Measurements from ENCODE around the gene SNX33. TPM values are rescaled to one million over a fixed set of nuclear protein-coding genes. Genes with fewer than 3 reads are reported as not detected.
A peak's percentile ranks its signal among the peaks of the same experiment; 100 is the strongest.

SNX33 gene
- total and polyA plus RNA-seq, 7 experiments from 2014 or later, result 0.13 to 3.4 (median 1.3) TPM

DNA sequence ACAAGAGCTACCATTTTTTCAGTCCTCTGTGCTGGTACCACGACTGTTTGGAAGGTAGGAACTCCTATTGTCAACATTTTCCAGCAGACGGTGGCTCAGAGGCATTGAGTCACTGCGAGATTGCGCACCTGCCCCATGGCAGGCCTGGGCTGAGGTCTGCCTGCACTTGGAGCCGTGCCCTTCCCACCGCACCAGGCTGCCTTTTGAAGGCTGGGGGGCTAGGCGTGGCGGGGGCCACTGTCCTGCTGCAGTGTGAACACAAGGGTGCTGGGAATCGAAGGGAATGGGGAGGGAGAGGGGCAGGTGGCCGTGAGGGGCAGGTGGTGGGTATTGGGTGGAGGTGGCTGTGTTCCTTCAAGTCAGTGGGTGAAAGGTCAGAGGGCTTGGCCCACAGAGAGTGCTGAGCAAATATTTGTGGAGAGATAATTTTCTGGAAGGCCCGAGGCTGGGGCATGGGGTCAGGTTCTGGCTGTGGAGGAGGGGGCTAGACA, 16.3 kb downstream of the SNX33 start:
- H3K27me3 ChIP-seq (ENCODE audit: control insufficient read depth in 2 of 2, insufficient read depth in 2 of 2, low read length in 2 of 2), result no peaks in the 10 kb centered on the region
- no peaks in the 10 kb centered on the region for H3K9me3 Mint-ChIP-seq
- H3K27me3 Mint-ChIP-seq, result no peaks in the 10 kb centered on the region
- H3K9me3 ChIP-seq (ENCODE audit: control insufficient read depth in 2 of 3, low read length in 3 of 3), result no peaks in the 10 kb centered on the region
- no peak for ATAC-seq
- H3K4me1 Mint-ChIP-seq, result peaks cover 0 to 4% (median 0%) of the 10 kb centered on the region in 7 donors
- no peak for DNase-seq
- no peak overlapping the region for H3K4me3 ChIP-seq (ENCODE audit: low read length)
- no peaks in the 10 kb centered on the region for H3K36me3 ChIP-seq (ENCODE audit: control insufficient read depth in 2 of 3, insufficient read depth in 3 of 3, low read length in 3 of 3)
- ChIA-PET POLR2A (no interaction called here), CTCF (interaction anchor here (0.6 kb wide), 1 partner anchor 29 kb away, joined by 3 read pairs; no protein-coding TSS in a partner anchor)
- H3K27ac Mint-ChIP-seq, result no peak overlapping the region
- no peaks in the 10 kb centered on the region for H3K36me3 Mint-ChIP-seq
- no peaks in the 10 kb centered on the region for H3K4me1 ChIP-seq (ENCODE audit: control insufficient read depth in 2 of 2, insufficient read depth in 2 of 2, low read length in 2 of 2)
- no peak overlapping the region for H3K27ac ChIP-seq (ENCODE audit: low read depth, low read length)
- intact Hi-C loops (cut with micrococcal nuclease), result no loop called here
- H3K4me3 Mint-ChIP-seq, result peak overlapping the region in 1 of 10 donors; percentile 41

DNA sequence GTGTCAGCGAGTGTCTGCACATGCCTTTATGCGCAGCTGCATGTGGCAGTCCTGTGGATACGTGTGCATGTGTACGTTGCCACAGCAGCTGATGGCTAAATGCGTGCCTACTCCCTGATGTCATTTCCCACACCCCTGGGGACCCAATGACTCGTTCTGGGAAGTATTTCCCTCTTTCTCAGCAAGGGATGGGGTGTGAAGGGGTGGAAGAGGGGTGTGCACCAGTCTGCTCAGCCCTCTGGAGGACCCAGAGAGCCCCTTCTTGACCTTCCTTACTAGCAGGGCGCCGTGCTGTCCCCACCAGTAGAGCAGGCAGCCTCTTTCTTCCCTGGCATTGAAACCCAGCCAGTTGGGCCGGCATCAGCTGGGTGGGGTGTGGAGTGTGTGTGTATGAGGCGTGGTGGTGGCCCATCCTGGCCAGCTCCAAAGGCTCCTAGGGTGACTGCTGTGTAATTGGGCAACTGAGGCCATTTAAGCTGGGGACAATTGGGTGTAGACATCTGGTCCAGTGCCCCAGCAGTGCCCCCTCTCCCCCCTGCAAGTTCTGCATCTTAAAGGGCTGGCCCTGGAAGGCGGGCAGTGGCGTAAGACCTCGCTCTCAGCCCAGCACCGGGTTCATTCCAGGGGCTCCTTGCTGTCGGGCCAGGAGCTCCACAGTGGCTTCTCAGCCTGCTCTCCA, 19.2 kb downstream of the SNX33 start:
- no peaks in the 10 kb centered on the region for H3K27me3 Mint-ChIP-seq
- no peak overlapping the region for H3K4me3 ChIP-seq (ENCODE audit: low read length)
- peak overlapping the region in 1 of 9 donors; percentile 50 for H3K27ac Mint-ChIP-seq
- H3K36me3 Mint-ChIP-seq, result no peaks in the 10 kb centered on the region
- no peaks in the 10 kb centered on the region for H3K9me3 Mint-ChIP-seq
- no peak overlapping the region for H3K4me3 Mint-ChIP-seq
- no peak overlapping the region for H3K27ac ChIP-seq (ENCODE audit: low read depth, low read length)
- peaks cover 0 to 4% (median 0%) of the 10 kb centered on the region in 7 donors for H3K4me1 Mint-ChIP-seq
- H3K9me3 ChIP-seq (ENCODE audit: control insufficient read depth in 2 of 3, low read length in 3 of 3), result no peaks in the 10 kb centered on the region
- H3K36me3 ChIP-seq (ENCODE audit: control insufficient read depth in 2 of 3, insufficient read depth in 3 of 3, low read length in 3 of 3), result no peaks in the 10 kb centered on the region
- intact Hi-C loops (cut with micrococcal nuclease), result no loop called here
- POLR2A ChIA-PET, result no interaction called here
- CTCF ChIA-PET, result no interaction called here
- no peaks in the 10 kb centered on the region for H3K4me1 ChIP-seq (ENCODE audit: control insufficient read depth in 2 of 2, insufficient read depth in 2 of 2, low read length in 2 of 2)
- H3K27me3 ChIP-seq (ENCODE audit: control insufficient read depth in 2 of 2, insufficient read depth in 2 of 2, low read length in 2 of 2), result no peaks in the 10 kb centered on the region
- DNase-seq (no peak), ATAC-seq (peak; percentile 19)

DNA sequence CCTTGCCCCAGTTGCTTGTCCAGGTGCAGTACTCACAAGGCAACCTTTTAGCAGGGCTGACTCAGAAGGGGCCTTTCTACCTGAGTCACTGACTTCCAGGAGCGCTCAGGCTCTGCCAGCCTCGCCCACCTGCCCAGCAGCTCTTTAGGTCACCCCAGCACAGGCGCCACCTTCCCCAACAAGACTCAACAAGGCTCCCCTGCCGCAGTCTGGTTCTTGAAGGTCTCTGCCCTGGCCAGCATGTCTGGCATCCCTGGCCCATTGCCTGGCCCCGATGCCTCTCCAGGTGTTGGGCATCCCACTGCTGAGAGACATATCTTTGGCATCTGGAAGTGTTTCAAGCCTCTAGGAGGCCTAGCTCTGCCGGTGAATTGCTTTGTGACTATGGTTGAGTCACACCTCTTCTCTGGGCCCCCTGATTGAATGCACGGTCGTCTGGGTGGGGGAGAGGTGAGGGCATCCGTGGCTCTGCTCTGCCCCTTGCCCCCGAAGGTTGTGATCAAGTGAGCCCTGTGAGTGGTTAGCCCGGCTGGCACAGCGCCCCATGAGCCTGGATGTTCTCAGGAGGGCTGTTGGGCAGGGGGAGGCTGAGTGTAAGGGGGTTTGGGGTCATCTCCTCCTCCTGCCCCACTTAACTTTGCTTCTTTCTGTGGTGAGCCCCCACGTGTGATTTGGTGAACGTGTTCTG, 21.6 kb downstream of the SNX33 start:
- Mint-ChIP-seq H3K4me3 (no peak overlapping the region), H3K4me1 (peaks cover 0 to 4% (median 0%) of the 10 kb centered on the region in 7 donors), H3K27ac (no peak overlapping the region), H3K36me3 (no peaks in the 10 kb centered on the region), H3K27me3 (no peaks in the 10 kb centered on the region), H3K9me3 (no peaks in the 10 kb centered on the region)
- ChIA-PET CTCF (no interaction called here), POLR2A (no interaction called here)
- Histone ChIP-seq H3K27ac (ENCODE audit: low read depth, low read length) (no peak overlapping the region), H3K4me1 (ENCODE audit: control insufficient read depth in 2 of 2, insufficient read depth in 2 of 2, low read length in 2 of 2) (no peaks in the 10 kb centered on the region), H3K27me3 (ENCODE audit: control insufficient read depth in 2 of 2, insufficient read depth in 2 of 2, low read length in 2 of 2) (no peaks in the 10 kb centered on the region), H3K4me3 (ENCODE audit: low read length) (no peak overlapping the region), H3K36me3 (ENCODE audit: control insufficient read depth in 2 of 3, insufficient read depth in 3 of 3, low read length in 3 of 3) (no peaks in the 10 kb centered on the region), H3K9me3 (ENCODE audit: control insufficient read depth in 2 of 3, low read length in 3 of 3) (no peaks in the 10 kb centered on the region)
- ATAC-seq (no peak), DNase-seq (no peak)
- intact Hi-C loops (cut with micrococcal nuclease), result no loop called here

DNA sequence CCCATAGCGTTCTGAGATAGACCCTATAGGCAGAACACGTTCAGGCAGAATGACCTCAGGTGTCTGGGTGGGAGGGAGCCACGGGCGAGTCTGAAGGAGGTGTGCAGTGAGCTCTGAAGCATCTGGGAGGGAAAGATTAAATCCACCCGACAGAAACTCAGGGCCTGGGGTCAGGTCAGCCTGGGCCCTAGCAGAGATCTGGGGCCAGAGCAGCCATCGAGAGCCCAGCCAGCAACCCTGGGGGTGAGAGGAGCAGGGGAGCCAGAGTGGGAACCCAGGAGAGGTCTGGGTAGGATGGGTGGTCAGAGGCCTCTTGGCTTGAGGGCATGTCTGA, 22.1 kb downstream of the SNX33 start:
- POLR2A ChIA-PET, result no interaction called here
- Histone ChIP-seq H3K36me3 (ENCODE audit: control insufficient read depth in 2 of 3, insufficient read depth in 3 of 3, low read length in 3 of 3) (no peaks in the 10 kb centered on the region), H3K4me1 (ENCODE audit: control insufficient read depth in 2 of 2, insufficient read depth in 2 of 2, low read length in 2 of 2) (no peaks in the 10 kb centered on the region), H3K9me3 (ENCODE audit: control insufficient read depth in 2 of 3, low read length in 3 of 3) (no peaks in the 10 kb centered on the region), H3K27ac (ENCODE audit: low read depth, low read length) (no peak overlapping the region), H3K27me3 (ENCODE audit: control insufficient read depth in 2 of 2, insufficient read depth in 2 of 2, low read length in 2 of 2) (no peaks in the 10 kb centered on the region), H3K4me3 (ENCODE audit: low read length) (no peak overlapping the region)
- CTCF ChIA-PET, result no interaction called here
- peaks cover 0 to 4% (median 0%) of the 10 kb centered on the region in 7 donors for H3K4me1 Mint-ChIP-seq
- H3K36me3 Mint-ChIP-seq, result no peaks in the 10 kb centered on the region
- DNase-seq (no peak), ATAC-seq (no peak)
- no peaks in the 10 kb centered on the region for H3K9me3 Mint-ChIP-seq
- peak overlapping the region in 1 of 9 donors; percentile 49 for H3K27ac Mint-ChIP-seq
- no peak overlapping the region for H3K4me3 Mint-ChIP-seq
- intact Hi-C loops (cut with micrococcal nuclease), result no loop called here
- H3K27me3 Mint-ChIP-seq, result no peaks in the 10 kb centered on the region

DNA sequence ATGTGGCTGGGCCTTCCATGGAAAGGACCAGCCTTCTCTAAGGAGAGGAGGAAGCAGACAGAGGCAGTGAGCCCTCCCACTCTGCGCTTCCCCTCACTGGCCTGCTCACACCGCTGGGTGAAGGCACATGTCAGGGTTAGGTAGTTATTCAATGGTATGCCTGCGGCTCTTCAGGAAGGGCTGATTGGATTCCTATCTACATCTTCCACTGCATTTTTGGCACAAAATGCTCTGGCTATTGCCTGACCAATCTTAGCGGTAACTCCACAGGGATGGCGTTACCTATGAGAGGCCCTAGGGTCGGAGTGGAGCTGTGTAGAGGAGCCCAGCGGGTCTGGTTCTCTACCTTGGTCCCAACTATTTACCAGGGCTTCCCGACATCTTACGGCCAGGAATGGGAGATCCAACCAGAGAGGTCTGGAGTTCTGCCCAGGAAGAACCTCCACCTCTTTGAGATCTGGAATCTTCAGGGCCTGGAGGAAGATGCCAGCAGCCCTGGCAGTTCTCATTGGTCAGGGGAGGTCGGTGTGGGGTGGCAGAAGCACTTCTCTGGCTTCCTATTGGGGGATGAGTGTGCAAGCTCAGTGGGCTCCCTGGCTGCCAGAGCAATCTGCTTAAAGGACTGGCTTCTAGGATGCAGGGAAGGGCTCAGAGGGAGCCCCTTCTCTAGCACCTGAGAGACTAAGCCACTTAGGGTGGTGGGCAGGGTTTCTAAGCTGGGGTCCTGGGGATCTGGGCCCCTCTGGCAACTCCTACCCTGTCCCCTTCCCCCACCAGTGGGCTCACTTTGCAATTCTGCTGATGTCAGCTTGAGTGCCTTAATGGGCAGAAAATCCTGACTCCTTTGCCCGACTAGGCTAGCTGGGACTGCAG, 24.3 kb downstream of the SNX33 start:
- Histone ChIP-seq H3K4me3 (ENCODE audit: low read length) (no peak overlapping the region), H3K9me3 (ENCODE audit: control insufficient read depth in 2 of 3, low read length in 3 of 3) (no peaks in the 10 kb centered on the region), H3K4me1 (ENCODE audit: control insufficient read depth in 2 of 2, insufficient read depth in 2 of 2, low read length in 2 of 2) (no peaks in the 10 kb centered on the region), H3K27ac (ENCODE audit: low read depth, low read length) (no peak overlapping the region), H3K36me3 (ENCODE audit: control insufficient read depth in 2 of 3, insufficient read depth in 3 of 3, low read length in 3 of 3) (no peaks in the 10 kb centered on the region), H3K27me3 (ENCODE audit: control insufficient read depth in 2 of 2, insufficient read depth in 2 of 2, low read length in 2 of 2) (no peaks in the 10 kb centered on the region)
- intact Hi-C loops (cut with micrococcal nuclease), result no loop called here
- no peaks in the 10 kb centered on the region for H3K4me1 Mint-ChIP-seq
- no peak for DNase-seq
- CTCF ChIA-PET, result interaction anchor here (1.1 kb wide), 1 partner anchor 10 kb away, joined by 3 read pairs; no protein-coding TSS in a partner anchor
- H3K27me3 Mint-ChIP-seq, result no peaks in the 10 kb centered on the region
- no peak overlapping the region for H3K27ac Mint-ChIP-seq
- no peak for ATAC-seq
- POLR2A ChIA-PET, result no interaction called here
- H3K36me3 Mint-ChIP-seq, result no peaks in the 10 kb centered on the region
- no peaks in the 10 kb centered on the region for H3K9me3 Mint-ChIP-seq
- H3K4me3 Mint-ChIP-seq, result no peak overlapping the region

DNA sequence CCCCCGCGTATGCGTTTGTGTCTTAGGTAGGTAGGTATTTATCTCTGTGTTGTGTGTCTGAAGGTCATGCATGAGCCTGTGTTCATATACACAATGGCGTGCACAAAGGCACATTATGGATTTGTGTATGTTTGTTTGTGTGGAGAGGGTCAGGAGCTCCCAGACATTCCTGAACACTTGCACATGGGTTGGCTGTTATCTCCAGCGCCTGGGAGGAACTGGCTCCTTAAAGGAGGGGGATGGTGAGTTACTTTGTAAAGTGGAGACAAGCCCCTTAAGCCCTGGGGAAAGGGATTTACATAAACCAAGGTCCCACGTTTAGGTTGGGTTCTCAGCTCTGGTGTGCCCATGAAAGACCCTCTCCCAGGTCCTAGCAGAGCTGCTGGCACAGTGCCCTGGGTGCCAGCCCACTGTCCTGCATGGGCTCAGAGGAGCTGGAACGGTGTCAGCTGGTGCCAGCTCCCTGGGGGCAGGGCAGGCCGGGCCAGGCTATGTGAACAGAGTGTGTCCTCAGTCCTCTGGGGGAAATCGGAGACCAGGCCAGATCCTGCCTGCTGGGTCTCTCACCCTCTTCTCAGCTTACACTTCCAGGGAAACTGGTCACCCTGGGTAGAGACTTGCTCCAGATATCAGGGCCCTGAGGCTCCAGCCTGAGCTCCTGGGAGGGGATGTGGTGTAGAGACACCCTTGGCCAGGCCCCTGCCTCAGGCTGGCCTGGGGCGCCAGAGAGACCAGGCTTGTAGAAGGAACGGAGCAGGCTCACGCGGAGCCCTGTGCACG, 25.1 kb downstream of the SNX33 start:
- Mint-ChIP-seq H3K4me3 (no peak overlapping the region), H3K27me3 (no peaks in the 10 kb centered on the region), H3K36me3 (no peaks in the 10 kb centered on the region), H3K4me1 (no peaks in the 10 kb centered on the region), H3K9me3 (no peaks in the 10 kb centered on the region), H3K27ac (no peak overlapping the region)
- Histone ChIP-seq H3K27me3 (ENCODE audit: control insufficient read depth in 2 of 2, insufficient read depth in 2 of 2, low read length in 2 of 2) (no peaks in the 10 kb centered on the region), H3K4me3 (ENCODE audit: low read length) (no peak overlapping the region), H3K27ac (ENCODE audit: low read depth, low read length) (no peak overlapping the region), H3K36me3 (ENCODE audit: control insufficient read depth in 2 of 3, insufficient read depth in 3 of 3, low read length in 3 of 3) (no peaks in the 10 kb centered on the region), H3K9me3 (ENCODE audit: control insufficient read depth in 2 of 3, low read length in 3 of 3) (no peaks in the 10 kb centered on the region), H3K4me1 (ENCODE audit: control insufficient read depth in 2 of 2, insufficient read depth in 2 of 2, low read length in 2 of 2) (no peaks in the 10 kb centered on the region)
- ATAC-seq (no peak), DNase-seq (no peak)
- intact Hi-C loops (cut with micrococcal nuclease), result no loop called here
- ChIA-PET POLR2A (no interaction called here), CTCF (no interaction called here)
